ENCODE data around the gene ZFP62. TPM values are rescaled to one million over a fixed set of nuclear protein-coding genes. Genes with fewer than 3 reads are reported as not detected.

Gene ZFP62
- total and polyA plus RNA-seq, 2 of the 8 experiments (the other 6 are each of a cell fraction or from before 2014, with no cell fraction given) = 9.3 to 38.5 TPM

DNA sequence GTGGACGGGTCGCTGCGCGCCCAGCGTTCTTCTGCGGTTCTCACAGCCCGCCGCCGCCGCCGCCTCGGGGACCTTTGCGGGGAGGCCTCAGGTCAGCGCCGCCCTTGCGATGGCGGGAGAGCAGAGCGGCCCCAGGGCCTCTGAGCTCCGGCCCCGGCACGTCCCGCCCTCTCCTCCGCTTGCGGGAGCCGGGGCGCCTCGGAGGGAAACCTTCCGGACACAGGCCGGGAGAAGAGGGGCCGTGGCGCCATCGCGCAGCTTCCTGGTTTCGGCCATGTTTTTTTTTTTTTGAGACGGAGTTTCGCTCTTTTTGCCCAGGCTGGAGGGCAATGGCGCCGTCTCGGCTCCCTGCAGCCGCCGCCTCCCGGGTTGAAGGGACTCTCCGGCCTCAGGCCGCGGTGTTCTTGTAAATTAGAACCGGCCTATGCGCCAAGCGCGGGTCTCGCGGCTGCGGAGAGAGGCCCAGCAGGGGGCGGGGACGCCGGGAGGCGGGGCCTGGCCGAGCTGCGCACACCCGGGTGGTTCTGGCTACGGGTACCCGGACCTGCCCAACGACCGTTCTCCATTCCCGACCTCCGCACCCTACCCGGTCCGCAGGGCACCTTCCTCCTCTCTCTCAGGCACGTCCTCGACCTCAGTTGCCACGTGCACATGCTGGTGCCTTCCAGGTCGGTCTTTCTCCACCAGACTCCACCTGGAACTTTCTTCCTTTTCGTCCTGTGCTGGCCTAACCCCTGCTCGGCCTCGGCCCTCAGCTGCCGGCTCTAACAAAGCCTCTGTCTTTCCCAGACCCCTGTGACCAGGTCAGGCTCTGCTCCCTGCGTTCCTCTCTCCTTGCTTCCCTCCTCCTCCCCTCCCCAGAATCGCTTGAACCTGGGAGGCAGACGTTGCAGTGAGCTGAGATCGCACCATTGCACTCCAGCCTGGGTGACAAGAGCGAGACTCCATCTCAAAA lies 29.7 kb downstream of the ZFP62 start (continued):
- TF ChIP-seq, protein P1, sequence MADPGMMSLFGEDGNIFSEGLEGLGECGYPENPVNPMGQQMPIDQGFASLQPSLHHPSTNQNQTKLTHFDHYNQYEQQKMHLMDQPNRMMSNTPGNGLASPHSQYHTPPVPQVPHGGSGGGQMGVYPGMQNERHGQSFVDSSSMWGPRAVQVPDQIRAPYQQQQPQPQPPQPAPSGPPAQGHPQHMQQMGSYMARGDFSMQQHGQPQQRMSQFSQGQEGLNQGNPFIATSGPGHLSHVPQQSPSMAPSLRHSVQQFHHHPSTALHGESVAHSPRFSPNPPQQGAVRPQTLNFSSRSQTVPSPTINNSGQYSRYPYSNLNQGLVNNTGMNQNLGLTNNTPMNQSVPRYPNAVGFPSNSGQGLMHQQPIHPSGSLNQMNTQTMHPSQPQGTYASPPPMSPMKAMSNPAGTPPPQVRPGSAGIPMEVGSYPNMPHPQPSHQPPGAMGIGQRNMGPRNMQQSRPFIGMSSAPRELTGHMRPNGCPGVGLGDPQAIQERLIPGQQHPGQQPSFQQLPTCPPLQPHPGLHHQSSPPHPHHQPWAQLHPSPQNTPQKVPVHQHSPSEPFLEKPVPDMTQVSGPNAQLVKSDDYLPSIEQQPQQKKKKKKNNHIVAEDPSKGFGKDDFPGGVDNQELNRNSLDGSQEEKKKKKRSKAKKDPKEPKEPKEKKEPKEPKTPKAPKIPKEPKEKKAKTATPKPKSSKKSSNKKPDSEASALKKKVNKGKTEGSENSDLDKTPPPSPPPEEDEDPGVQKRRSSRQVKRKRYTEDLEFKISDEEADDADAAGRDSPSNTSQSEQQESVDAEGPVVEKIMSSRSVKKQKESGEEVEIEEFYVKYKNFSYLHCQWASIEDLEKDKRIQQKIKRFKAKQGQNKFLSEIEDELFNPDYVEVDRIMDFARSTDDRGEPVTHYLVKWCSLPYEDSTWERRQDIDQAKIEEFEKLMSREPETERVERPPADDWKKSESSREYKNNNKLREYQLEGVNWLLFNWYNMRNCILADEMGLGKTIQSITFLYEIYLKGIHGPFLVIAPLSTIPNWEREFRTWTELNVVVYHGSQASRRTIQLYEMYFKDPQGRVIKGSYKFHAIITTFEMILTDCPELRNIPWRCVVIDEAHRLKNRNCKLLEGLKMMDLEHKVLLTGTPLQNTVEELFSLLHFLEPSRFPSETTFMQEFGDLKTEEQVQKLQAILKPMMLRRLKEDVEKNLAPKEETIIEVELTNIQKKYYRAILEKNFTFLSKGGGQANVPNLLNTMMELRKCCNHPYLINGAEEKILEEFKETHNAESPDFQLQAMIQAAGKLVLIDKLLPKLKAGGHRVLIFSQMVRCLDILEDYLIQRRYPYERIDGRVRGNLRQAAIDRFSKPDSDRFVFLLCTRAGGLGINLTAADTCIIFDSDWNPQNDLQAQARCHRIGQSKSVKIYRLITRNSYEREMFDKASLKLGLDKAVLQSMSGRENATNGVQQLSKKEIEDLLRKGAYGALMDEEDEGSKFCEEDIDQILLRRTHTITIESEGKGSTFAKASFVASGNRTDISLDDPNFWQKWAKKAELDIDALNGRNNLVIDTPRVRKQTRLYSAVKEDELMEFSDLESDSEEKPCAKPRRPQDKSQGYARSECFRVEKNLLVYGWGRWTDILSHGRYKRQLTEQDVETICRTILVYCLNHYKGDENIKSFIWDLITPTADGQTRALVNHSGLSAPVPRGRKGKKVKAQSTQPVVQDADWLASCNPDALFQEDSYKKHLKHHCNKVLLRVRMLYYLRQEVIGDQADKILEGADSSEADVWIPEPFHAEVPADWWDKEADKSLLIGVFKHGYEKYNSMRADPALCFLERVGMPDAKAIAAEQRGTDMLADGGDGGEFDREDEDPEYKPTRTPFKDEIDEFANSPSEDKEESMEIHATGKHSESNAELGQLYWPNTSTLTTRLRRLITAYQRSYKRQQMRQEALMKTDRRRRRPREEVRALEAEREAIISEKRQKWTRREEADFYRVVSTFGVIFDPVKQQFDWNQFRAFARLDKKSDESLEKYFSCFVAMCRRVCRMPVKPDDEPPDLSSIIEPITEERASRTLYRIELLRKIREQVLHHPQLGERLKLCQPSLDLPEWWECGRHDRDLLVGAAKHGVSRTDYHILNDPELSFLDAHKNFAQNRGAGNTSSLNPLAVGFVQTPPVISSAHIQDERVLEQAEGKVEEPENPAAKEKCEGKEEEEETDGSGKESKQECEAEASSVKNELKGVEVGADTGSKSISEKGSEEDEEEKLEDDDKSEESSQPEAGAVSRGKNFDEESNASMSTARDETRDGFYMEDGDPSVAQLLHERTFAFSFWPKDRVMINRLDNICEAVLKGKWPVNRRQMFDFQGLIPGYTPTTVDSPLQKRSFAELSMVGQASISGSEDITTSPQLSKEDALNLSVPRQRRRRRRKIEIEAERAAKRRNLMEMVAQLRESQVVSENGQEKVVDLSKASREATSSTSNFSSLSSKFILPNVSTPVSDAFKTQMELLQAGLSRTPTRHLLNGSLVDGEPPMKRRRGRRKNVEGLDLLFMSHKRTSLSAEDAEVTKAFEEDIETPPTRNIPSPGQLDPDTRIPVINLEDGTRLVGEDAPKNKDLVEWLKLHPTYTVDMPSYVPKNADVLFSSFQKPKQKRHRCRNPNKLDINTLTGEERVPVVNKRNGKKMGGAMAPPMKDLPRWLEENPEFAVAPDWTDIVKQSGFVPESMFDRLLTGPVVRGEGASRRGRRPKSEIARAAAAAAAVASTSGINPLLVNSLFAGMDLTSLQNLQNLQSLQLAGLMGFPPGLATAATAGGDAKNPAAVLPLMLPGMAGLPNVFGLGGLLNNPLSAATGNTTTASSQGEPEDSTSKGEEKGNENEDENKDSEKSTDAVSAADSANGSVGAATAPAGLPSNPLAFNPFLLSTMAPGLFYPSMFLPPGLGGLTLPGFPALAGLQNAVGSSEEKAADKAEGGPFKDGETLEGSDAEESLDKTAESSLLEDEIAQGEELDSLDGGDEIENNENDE (IDR thresholded peaks at IDR 0.05; ENCODE audit: insufficient replicate concordance, low read length) = no peak
- TF ChIP-seq CHD2 (IDR thresholded peaks at IDR 0.05; ENCODE audit: low read length) = no peak
- no peak; the same call in none of the 2 replicates for TF ChIP-seq RBBP5 (IDR thresholded peaks at IDR 0.05; ENCODE audit: borderline replicate concordance, low read depth, low read length)
- no peak for TF ChIP-seq RXRA (IDR thresholded peaks at IDR 0.05; ENCODE audit: insufficient read depth, low read depth, low read length)
- TF ChIP-seq TEAD4 (IDR thresholded peaks at IDR 0.05; ENCODE audit: low read depth, low read length) = no peak
- TF ChIP-seq RAD21 (IDR thresholded peaks at IDR 0.05 in 1 of 2, conservative IDR thresholded peaks at IDR 0.05 in 1 of 2; ENCODE audit: low read depth in 2 of 2, low read length in 2 of 2) = no peak
- no peak for TF ChIP-seq CTBP2 (IDR thresholded peaks at IDR 0.05; ENCODE audit: borderline replicate concordance, insufficient read depth, insufficient read length, low read length)
- peak; percentile 95 for TF ChIP-seq E2F6 (IDR thresholded peaks at IDR 0.05)

All from H1 (cell line).